Activated CD8-positive, alpha-beta T cell treated with anti-CD3 and anti-CD28 coated beads for 36 hours (primary cell): ENCODE measurements around the gene CCL27. TPM values are rescaled to one million over a fixed set of nuclear protein-coding genes. Genes with fewer than 3 reads are reported as not detected.
A peak's percentile ranks its signal among the peaks of the same experiment; 100 is the strongest.

Source experiments
- ATAC-seq: fragments of 200-7000 bp; cut with Tn5 transposase; one replicate; pipeline ENCODE4 v1.10.0; 2021; ENCODE audit warnings: mild to moderate bottlenecking, moderate library complexity
- CTCF ChIA-PET: fragments of 350-600 bp; sonication (Branson Sonifier 250); formaldehyde crosslinking; loops from one replicate; lab custom pipeline; 2021; ENCODE audit warnings: antibody characterized with exemption; lab: Charles Lee
- POLR2A ChIA-PET: fragments of 350-600 bp; sonication (Branson Sonifier 250); formaldehyde crosslinking; loops from one replicate; lab custom pipeline; 2021; ENCODE audit warnings: antibody characterized with exemption; lab: Charles Lee
- DNase-seq: peaks from one replicate; pipeline ENCODE4 v3.0.0-alpha.2; 2020
- H3K27ac Mint-ChIP-seq: one replicate; pipeline ENCODE4 v1.8.0; 2021; ENCODE audit warnings: mild to moderate bottlenecking, mixed read lengths
- H3K27me3 Mint-ChIP-seq: one replicate; pipeline ENCODE4 v1.8.0; 2021; ENCODE audit warnings: mixed read lengths
- H3K36me3 Mint-ChIP-seq: one replicate; pipeline ENCODE4 v1.8.0; 2021; ENCODE audit warnings: low read depth, mixed read lengths
- H3K4me1 Mint-ChIP-seq: one replicate; pipeline ENCODE4 v1.8.0; 2021; ENCODE audit warnings: low read depth, mixed read lengths
- H3K4me3 Mint-ChIP-seq: one replicate; pipeline ENCODE4 v1.8.0; 2021; ENCODE audit warnings: mild to moderate bottlenecking, moderate library complexity, mixed read lengths
- H3K9me3 Mint-ChIP-seq: one replicate; pipeline ENCODE4 v1.8.0; 2021; ENCODE audit warnings: mixed read lengths
- CTCF ChIP-seq: fragments of 200-600 bp; IDR thresholded peaks from one replicate; pipeline ENCODE4 v1.8.0; 2022; ENCODE audit warnings: antibody characterized with exemption, mild to moderate bottlenecking
- intact Hi-C: fragments of 100-400 bp; cut with micrococcal nuclease; formaldehyde crosslinking; loops from one replicate; pipeline ENCODE4 v1.10.0; 2022
- total RNA-seq, 2 experiments: library from RNA; stranded (reverse); gene quantifications; one replicate each; pipeline ENCODE4 v1.2.3, GENCODE V29; 2021

Gene CCL27
- total RNA-seq, 2 experiments from 2014 or later, result 0.43 TPM; not detected in 1

DNA sequence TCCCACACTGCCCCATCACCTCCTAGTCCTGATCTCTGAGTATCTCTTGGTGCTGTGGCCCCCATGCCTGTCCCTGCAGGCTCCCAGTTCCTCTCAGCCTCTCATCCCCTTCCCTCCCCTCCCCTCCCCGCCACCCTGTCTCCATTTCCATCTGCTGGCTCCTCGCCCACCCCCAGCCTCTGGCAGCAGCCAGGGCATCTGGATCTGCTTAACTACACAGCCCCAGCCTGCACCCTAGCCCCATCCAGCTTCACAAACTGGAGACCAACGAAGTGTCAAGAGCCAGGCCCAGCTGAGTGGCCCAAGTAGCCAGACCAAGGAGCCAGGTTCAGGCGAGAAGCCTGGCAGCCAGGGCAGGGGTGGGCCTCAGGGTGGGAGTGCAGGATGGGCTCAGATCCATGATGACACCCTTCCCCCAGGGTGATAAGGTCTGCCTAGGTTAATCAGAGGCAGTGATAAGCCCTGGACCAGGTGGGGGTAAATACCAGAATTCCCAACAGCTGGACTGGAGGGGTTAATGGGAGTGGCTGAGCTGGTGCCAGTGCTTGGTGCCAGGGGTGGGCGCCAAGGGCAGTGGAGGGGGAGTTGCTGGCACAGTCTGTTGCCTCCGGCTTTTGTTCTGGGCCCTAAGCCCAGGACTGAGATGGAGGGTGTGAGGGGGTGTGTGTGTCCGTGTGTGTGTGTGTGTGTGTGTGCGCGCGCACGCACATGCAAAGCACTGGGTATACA lies 8.0 kb downstream of the CCL27 start:
- Mint-ChIP-seq H3K36me3 (peaks cover 10% of the 10 kb centered on the region), H3K9me3 (no peaks in the 10 kb centered on the region), H3K27ac (no peak overlapping the region), H3K4me1 (peaks cover 14% of the 10 kb centered on the region), H3K27me3 (no peaks in the 10 kb centered on the region), H3K4me3 (no peak overlapping the region)
- ATAC-seq (no peak), DNase-seq (no peak)
- ChIA-PET POLR2A (interaction anchor here (1.9 kb wide), 1 partner anchor 16 kb away, joined by 7 read pairs; the partner anchor contains the start of gene SIGMAR1), CTCF (no interaction called here)
- TF ChIP-seq CTCF, result no peak
- intact Hi-C loops, result no loop called here

DNA sequence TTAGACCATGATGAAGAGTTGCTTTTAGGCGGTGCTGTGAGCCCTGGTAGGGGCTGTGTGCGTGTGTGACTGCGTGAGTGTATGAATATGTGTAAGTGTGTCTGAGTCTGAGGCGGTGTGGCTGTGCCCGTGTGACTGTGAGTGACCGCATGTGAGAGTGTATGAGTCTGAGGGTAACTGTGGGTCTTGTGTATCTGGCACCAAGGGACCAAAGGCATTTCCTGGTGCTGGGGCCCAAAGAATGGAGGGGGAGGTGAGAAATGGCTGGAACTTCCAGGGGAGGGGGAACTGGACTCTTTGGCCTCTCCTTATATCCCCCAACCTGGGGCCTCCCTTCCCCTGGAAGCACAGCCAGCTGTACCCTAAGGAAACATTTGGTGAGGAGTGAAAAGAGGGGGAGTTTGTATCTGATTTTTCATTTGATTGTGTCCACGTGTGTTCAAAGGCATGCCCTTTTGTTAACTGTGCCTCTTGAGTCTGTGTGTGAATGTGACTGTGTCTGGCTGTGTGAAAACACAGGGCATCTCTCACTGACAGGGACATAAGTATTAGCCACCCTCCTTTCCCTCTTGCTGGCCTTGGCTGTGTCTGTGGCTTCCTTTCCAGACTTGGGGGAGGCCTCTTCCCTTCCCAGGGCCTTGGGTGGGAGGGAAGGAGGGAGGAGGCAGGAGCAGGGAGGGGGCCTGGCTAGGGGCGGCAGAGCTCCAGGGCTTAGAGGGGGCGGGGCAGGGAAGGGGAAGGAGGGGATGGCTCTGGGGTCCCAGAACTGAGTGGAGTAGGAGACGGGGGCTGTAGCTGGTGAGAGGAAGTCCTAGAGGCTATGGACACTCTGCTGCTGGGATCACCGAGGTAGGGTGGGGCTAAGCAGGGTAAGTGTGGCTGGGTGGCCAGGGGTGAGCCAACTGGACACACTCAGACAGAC lies 9.0 kb downstream of the CCL27 start:
- CTCF ChIA-PET, result interaction anchor here (1.2 kb wide), 2 partner anchors 10 to 62 kb away, joined by 3 to 4 read pairs; no protein-coding TSS in a partner anchor
- intact Hi-C loops, result no loop called here

DNA sequence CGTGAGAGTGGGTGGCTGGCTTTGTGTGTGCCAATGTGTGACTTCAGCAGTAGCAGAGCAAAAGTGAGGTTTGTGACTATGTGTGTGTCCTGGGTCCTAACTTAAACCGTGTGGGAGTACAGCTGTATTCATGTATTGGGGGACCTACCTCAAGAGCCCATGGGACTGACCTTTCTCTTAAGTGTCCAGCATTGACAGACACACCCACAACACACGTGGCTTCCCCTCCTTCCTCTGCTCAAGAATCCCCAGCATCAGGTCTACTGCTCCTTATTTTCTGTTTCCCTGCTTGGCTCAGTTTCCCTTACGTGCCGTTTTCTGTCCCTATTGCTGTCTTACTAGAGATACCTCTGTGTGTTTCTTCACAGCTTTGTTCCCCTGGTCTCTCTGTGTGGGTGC lies 9.9 kb downstream of the CCL27 start:
- Mint-ChIP-seq H3K27me3 (no peaks in the 10 kb centered on the region), H3K36me3 (peaks cover 25% of the 10 kb centered on the region), H3K9me3 (no peaks in the 10 kb centered on the region), H3K4me1 (peaks cover 26% of the 10 kb centered on the region), H3K4me3 (no peak overlapping the region), H3K27ac (peak overlapping the region; percentile 70)
- no peak for DNase-seq
- no peak for TF ChIP-seq CTCF
- ATAC-seq, result no peak
- intact Hi-C loops, result no loop called here
- CTCF ChIA-PET, result interaction anchor here (1.1 to 1.2 kb wide), 3 partner anchors 11 to 61 kb away, joined by 3 to 4 read pairs (median 4); no protein-coding TSS in a partner anchor
- POLR2A ChIA-PET, result interaction anchor here (1.4 to 1.6 kb wide), 2 partner anchors 10 to 15 kb away, joined by 3 to 4 read pairs; partner anchors contain the start of genes CCL27 and SIGMAR1

More for the DNA sequence above, 9.0 kb downstream of the CCL27 start:
- Mint-ChIP-seq H3K36me3 (peaks cover 18% of the 10 kb centered on the region), H3K4me3 (no peak overlapping the region), H3K9me3 (no peaks in the 10 kb centered on the region), H3K4me1 (peaks cover 17% of the 10 kb centered on the region), H3K27ac (peak overlapping the region; percentile 26), H3K27me3 (no peaks in the 10 kb centered on the region)
- POLR2A ChIA-PET, result interaction anchor here (1.6 to 1.9 kb wide), 2 partner anchors 9 to 15 kb away, joined by 4 to 7 read pairs; partner anchors contain the start of genes CCL27 and SIGMAR1
- DNase-seq (no peak), ATAC-seq (no peak)
- no peak for TF ChIP-seq CTCF

- ChIA-PET CTCF (interaction anchor here (1.1 to 10.0 kb wide), 4 partner anchors 11 to 60 kb away, joined by 3 to 133 read pairs (median 4); partner anchors contain the start of gene SIGMAR1), POLR2A (interaction anchor here (1.4 to 2.3 kb wide), 3 partner anchors 8 to 14 kb away, joined by 3 to 8 read pairs (median 4); partner anchors contain the start of genes CCL27 and SIGMAR1)
- H3K27me3 Mint-ChIP-seq, result no peaks in the 10 kb centered on the region
- TF ChIP-seq CTCF, result no peak
- DNase-seq (peak; percentile 79), ATAC-seq (peak; percentile 90)
- intact Hi-C loops, result no loop called here
- peak within 1 kb of the TSS; percentile 70 for H3K27ac Mint-ChIP-seq
- H3K9me3 Mint-ChIP-seq, result no peaks in the 10 kb centered on the region
- peaks cover 28% of the 10 kb centered on the region for H3K36me3 Mint-ChIP-seq
- H3K4me1 Mint-ChIP-seq, result peaks cover 28% of the 10 kb centered on the region
- H3K4me3 Mint-ChIP-seq, result no peak within 1 kb of the TSS
These were observed 10.4 kb downstream of the CCL27 start, which contains the start of gene IL11RA for GRCh38 chr9:34651876-34652601. IL11RA (plus strand) TSS chr9:34652185; CDS start chr9:34655218, 3,033 bp downstream.
